ENCODE results near the gene C11orf68.

C11orf68 gene

DNA sequence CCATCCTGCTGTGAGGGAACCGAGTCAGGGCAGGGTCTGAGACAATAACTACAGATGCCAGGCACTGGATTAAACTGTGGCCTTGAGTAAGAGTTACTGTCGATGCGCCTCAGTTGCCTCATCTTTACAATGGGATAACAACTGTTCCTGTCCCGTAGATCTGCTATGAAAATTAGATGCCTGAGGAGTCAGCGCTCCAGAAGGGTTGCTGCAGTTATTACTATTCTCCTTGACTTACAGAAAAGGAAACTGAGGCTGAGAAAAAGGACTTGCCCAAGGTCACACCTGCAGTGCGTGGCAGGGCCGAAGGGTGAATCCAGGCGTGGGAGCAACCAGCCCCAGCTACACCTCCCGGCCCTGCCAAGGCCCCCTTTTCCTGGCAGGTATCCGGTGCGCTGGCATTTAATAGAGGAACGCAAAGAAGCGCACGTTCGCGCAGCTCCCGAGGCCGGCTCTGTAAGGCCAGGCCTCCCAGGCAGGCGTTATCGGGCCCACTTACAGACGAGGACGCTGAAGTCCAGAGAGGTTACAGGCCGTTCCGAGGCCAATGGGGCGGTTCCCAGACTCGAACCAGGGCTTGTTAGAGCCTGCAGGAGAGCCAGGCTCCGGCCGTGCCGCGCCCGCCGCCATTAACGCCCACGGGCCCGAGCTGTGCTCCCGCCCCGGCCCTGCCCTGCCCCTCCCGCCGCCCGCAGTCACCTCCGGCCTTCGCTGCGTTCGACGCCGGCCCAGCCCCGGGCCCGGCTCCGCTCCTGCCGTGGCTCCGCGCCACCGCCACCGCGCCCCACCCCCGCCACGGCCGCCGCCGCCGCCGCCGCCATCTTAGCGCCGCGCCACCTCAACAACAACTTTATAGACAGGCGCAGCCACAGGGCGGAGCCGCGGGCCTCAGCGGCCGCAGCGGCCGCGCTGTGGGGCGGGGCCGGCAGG is at the start of gene C11orf68:
Gene C11orf68 (minus strand): TSS at position 852 of the 930 bp plus-strand sequence. CDS start 31 bp downstream, at position 821.
- Mint-ChIP-seq H3K36me3 (ENCODE audit: low read depth) (peaks cover 24% of the 10 kb centered on the region), H3K27ac (peak within 1 kb of the TSS; percentile 23 to 65 (median 29)), H3K4me1 (peaks cover 21% of the 10 kb centered on the region), H3K9me3 (no peaks in the 10 kb centered on the region), H3K27me3 (ENCODE audit: low read depth) (no peaks in the 10 kb centered on the region), H3K4me3 (peak within 1 kb of the TSS; percentile 90 to 91 (median 90))
- TF ChIP-seq CTCF (IDR thresholded peaks at IDR 0.05; ENCODE audit: unreplicated experiment in 3 of 3): no peak

DNA sequence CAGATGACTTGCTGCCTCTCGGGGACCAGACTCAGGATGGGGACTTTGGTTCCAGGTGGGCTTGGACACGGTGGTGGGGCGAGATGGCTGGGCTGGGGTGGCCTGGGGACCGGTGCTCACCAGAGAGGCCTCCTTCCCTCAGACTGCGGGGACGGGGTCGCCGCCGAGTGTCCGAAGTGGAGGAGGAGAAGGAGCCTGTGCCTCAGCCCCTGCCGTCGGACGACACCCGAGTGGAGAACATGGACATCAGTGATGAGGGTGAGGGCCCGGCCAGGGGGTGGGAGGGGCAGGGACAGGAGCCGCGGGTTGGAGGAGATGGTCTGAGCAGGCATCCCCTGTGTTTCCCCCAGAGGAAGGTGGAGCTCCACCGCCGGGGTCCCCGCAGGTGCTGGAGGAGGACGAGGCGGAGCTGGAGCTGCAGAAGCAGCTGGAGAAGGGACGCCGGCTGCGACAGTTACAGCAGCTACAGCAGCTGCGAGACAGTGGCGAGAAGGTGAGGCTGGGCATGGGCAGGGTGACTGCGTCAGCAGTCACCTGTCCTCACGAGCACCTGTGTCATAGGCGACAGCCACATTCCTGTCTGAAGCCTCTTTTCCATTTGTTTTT is 48.6 kb upstream of the C11orf68 start:
- Mint-ChIP-seq H3K27me3 (ENCODE audit: low read depth) (peaks cover 3% of the 10 kb centered on the region), H3K36me3 (ENCODE audit: low read depth) (peaks cover 58% of the 10 kb centered on the region), H3K4me3 (no peak overlapping the region), H3K4me1 (peaks cover 25% of the 10 kb centered on the region), H3K27ac (no peak overlapping the region), H3K9me3 (no peaks in the 10 kb centered on the region)
- TF ChIP-seq CTCF (IDR thresholded peaks at IDR 0.05; ENCODE audit: unreplicated experiment in 3 of 3): no peak

DNA sequence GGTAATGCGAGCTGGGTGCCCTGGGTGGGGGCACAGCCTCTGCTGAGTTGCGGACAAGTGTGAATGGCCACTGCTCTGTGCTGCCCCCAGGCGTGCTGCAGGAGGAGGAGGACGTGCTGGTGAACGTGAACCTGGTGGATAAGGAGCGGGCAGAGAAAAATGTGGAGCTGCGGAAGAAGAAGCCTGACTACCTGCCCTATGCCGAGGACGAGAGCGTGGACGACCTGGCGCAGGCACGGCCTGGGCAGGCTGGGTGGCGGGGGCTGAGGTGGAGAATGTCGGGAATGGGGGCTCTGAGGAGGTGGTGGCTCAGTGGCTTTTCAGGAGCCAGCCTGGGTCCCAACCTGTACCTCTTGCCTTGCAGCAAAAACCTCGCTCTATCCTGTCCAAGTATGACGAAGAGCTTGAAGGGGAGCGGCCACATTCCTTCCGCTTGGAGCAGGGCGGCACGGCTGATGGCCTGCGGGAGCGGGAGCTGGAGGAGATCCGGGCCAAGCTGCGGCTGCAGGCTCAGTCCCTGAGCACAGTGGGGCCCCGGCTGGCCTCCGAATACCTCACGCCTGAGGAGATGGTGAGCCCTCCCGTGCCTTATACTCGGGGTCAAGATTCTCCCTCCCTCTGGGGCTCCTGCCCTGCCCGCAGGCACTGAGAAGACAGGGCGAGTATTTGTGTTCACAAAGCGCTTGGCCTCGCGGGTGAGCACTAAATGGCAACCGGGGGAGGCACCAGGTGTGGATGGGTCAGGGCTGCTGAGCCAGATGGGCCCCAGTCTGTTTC is 47.3 kb upstream of the C11orf68 start:
- Mint-ChIP-seq H3K9me3 (no peaks in the 10 kb centered on the region), H3K4me1 (peaks cover 35% of the 10 kb centered on the region), H3K4me3 (peak overlapping the region in 1 of 3 experiments; percentile 11), H3K36me3 (ENCODE audit: low read depth) (peaks cover 52% of the 10 kb centered on the region), H3K27me3 (ENCODE audit: low read depth) (peaks cover 3% of the 10 kb centered on the region), H3K27ac (no peak overlapping the region)
- no peak for TF ChIP-seq CTCF (IDR thresholded peaks at IDR 0.05; ENCODE audit: unreplicated experiment in 3 of 3)

DNA sequence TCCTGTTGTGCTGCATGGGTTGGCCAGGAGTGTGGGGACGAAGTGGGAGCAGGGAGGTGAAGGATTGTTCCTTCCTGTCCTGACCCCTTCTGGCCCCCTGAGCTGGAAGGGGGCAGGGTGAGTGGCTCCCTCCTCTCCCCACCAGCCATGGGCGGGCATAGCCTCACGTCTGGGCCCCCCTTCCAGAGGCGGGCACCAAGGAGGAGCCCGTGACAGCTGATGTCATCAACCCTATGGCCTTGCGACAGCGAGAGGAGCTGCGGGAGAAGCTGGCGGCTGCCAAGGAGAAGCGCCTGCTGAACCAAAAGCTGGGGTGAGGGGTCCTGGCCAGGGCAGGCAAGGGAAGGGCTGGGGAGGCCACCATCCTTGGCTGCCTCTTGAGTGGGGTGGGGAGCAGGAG is 46.0 kb upstream of the C11orf68 start:
- peak overlapping the region in 1 of 3 experiments; percentile 74 for H3K4me3 Mint-ChIP-seq
- peaks cover 35% of the 10 kb centered on the region for H3K4me1 Mint-ChIP-seq
- no peak overlapping the region for H3K27ac Mint-ChIP-seq
- no peaks in the 10 kb centered on the region for H3K27me3 Mint-ChIP-seq (ENCODE audit: low read depth)
- no peaks in the 10 kb centered on the region for H3K9me3 Mint-ChIP-seq
- H3K36me3 Mint-ChIP-seq (ENCODE audit: low read depth): peaks cover 45% of the 10 kb centered on the region
- no peak for TF ChIP-seq CTCF (IDR thresholded peaks at IDR 0.05; ENCODE audit: unreplicated experiment in 3 of 3)

- peak overlapping the region; percentile 93 to 99 (median 98) for H3K4me3 Mint-ChIP-seq
- peaks cover 28% of the 10 kb centered on the region for H3K36me3 Mint-ChIP-seq (ENCODE audit: low read depth)
- peaks cover 25% of the 10 kb centered on the region for H3K4me1 Mint-ChIP-seq
- no peaks in the 10 kb centered on the region for H3K9me3 Mint-ChIP-seq
- peak overlapping the region in 2 of 3 experiments; percentile 24 to 55 for H3K27ac Mint-ChIP-seq
- H3K27me3 Mint-ChIP-seq (ENCODE audit: low read depth): no peaks in the 10 kb centered on the region
- no peak for TF ChIP-seq CTCF (IDR thresholded peaks at IDR 0.05; ENCODE audit: unreplicated experiment in 3 of 3)
Measured at GRCh38 chr11:65962141-65962564, 43.3 kb upstream of the C11orf68 start.
